Breast epithelium (tissue), 3 donors: ENCODE results near the gene MAPK8.

Source experiments
- CTCF ChIP-seq, 3 donors: fragments of 450-650 bp; IDR thresholded peaks; one replicate each; pipeline ENCODE4 v1.5.1; 2016 to 2017; ENCODE audit warnings: antibody characterized with exemption in 3 of 3, mild to moderate bottlenecking in 3 of 3, moderate library complexity in 3 of 3
- POLR2A ChIP-seq: fragments of 450-650 bp; IDR thresholded peaks from one replicate; pipeline ENCODE4 v1.6.1; 2016; ENCODE audit warnings: antibody characterized with exemption, mild to moderate bottlenecking, moderate library complexity
- POLR2AphosphoS5 ChIP-seq, 3 donors: sonication (generic); formaldehyde crosslinking; IDR thresholded peaks; one replicate each; pipeline ENCODE4 v1.6.1; 2017; ENCODE audit warnings: antibody characterized with exemption in 3 of 3

DNA sequence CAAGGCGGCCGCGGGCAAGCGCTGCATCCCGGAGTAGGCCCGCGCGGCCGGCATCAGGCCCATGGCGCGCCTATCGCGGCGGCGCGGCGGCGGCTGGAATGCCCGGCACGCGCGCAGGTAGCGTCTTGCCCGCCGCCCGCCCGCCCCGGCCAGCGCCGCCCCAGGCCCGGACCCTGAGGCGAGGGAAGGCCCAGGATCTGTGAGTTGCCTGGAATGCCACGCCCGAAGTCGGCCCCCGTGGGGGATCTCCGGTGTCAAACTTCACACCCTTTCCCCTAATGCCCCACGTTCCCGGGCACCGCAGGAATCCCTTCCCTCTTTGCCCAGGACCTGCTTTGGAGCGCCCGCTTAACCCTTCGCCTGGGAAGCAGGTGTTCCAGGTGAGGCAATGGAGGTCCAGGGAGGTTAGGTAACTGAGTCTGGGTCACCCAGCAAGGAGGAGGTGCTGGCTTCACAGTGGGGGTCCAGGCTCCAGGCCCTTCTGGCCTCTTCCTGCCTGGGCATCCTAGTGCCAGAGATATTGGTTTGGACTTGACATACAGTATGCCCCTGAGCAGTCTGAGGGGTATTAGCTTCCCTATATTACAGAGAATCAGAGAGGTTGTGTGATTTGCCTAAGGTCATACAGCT lies 160.2 kb downstream of the MAPK8 start:
- TF ChIP-seq CTCF (IDR thresholded peaks at IDR 0.05) (no peak), POLR2A (no peak), POLR2AphosphoS5 (IDR thresholded peaks at IDR 0.05) (no peak)
